Pancreas (tissue), 10 donors: ENCODE measurements around the gene HNRNPUL2. TPM values are rescaled to one million over a fixed set of nuclear protein-coding genes. Genes with fewer than 3 reads are reported as not detected.
A peak's percentile ranks its signal among the peaks of the same experiment; 100 is the strongest.

ENCODE experiments used
- ATAC-seq, 4 donors: fragments of 200-7000 bp; cut with Tn5 transposase; one replicate each; pipeline versions ENCODE4 v1.8.0 to v1.9.1; 2020; ENCODE audit warnings: mild to moderate bottlenecking in 4 of 4, moderate library complexity in 4 of 4
- DNase-seq, 6 donors: peaks; one replicate each; pipeline ENCODE4 v3.0.0-alpha.2; 2020
- FAIRE-seq: peaks from 2 replicates; lab custom pipeline; 2012; peaks lifted over from hg19 to GRCh38; lab: Jason Lieb, UNC
- H3K27ac ChIP-seq, 4 donors: fragments of 200-600 bp; sonication (generic); 1 replicate in 3 of 4; 2 replicates in 1 of 4; pipeline versions ENCODE4 v1.5.0 to v1.8.0; 2020
- H3K27me3 ChIP-seq, 4 donors: fragments of 200-600 bp; one replicate each; pipeline ENCODE4 v1.8.0; 2021
- H3K36me3 ChIP-seq, 3 donors: fragments of 200-600 bp; sonication (generic) in 1 of 3; one replicate each; pipeline versions ENCODE4 v1.5.0 to v1.8.0; 2020 to 2021
- H3K4me1 ChIP-seq, 3 donors: fragments of 200-600 bp; one replicate each; pipeline ENCODE4 v1.8.0; 2021
- H3K4me3 ChIP-seq, 4 donors: fragments of 200-600 bp; sonication (generic) in 2 of 4; one replicate each; pipeline versions ENCODE4 v1.5.0 to v1.8.0; 2020 to 2021
- H3K9me3 ChIP-seq, 4 donors: fragments of 200-600 bp; one replicate each; pipeline ENCODE4 v1.8.0; 2021
- WGBS, 2 donors: extraction: QIAGEN DNeasy Blood & Tissue Kit; methylation state at CpG; one replicate each; pipeline ENCODE4 v1.1.7; 2013; 5-methylcytosine and 5-hydroxymethylcytosine counted together
- intact Hi-C, 3 donors: fragments of 100-400 bp; cut with DNase I; formaldehyde crosslinking; loops; one replicate each; pipeline versions ENCODE4 v1.11.1 to v1.14.2; 2022
- polyA plus RNA-seq, 2 donors: library from polyadenylated mRNA; stranded (reverse); fragments of 200-250 nt; gene quantifications; one replicate each; pipeline ENCODE4 v1.2.3, GENCODE V29; 2013
- total RNA-seq, 6 donors: library from RNA; stranded (reverse); fragmentation: NEBNext Ultra II Directional in 4 of 6; extraction: Animal tissue kit (Norgen Biotek cat#: 25700) in 4 of 6; gene quantifications; one replicate each; pipeline versions ENCODE4 v1.2.1 to v1.2.4, GENCODE V29; 2021 to 2023
- TF ChIP-seq, protein P1 (sequence below), 4 donors: fragments of 200-600 bp; sonication (generic) in 3 of 4; IDR thresholded peaks; one replicate each; pipeline versions ENCODE4 v1.5.0 to v1.8.0; 2021; ENCODE audit warnings: antibody characterized with exemption in 4 of 4
- donor health status: healthy with polysubstance abuse.
- donor health status: DM: no; HTN: no; CAD: no; lungs with moderate emphysema.
- donor health status: DM: no; HTN: no; CAD: no.
- donor health status: control.
- donor health status: control.
- donor health status: Bipolar disorder and iron deficiency.
- donor health status: DM: yes; HTN: yes; CAD: no.
- donor health status: DM: no; HTN: no; CAD: no.
- donor health status: DM: no; HTN: no; CAD: no.
- donor health status: DM: yes; HTN: yes; CAD: no.

The HNRNPUL2 gene
- 10 to 100 TPM; 17.5 to 26.2 (median 18.0) TPM for total RNA-seq
- 10 to 100 TPM; 19.1 to 25.9 TPM for polyA plus RNA-seq

DNA sequence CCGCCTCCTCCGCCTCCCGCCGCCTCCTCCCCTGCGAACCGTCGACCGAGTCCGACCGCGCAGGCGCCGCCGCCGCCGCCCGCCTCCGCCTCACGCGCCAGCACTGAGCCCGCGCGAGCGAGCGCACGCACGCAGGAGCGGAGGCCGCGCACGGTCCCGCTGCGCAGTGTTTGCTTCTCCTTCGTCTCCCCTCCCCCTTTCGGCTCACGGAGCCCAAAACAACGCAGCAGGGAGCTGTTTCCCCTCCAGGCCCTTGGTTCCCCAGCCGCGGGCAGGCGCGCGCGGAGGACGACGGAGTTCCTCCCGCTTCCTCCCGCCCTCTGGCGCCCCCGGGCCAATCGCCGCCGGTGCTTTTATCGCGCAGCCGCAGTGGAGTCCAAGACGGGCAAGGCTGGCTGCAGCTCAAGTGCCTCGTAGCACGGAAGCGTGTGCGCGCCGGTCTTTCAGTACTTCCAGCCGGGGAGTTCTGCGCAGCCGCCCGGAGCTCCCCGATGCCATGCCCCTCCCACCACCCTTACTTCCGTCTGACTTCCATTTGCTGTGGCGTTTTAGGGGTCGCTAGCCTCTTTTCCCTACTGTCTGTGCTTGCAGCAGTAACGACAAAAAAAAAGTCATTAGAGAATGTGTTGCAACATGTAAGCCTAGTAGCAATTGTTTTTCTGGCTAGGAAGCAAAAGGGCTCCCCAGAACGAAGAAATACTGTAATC is at the start of gene HNRNPUL2:
Gene HNRNPUL2, minus strand, starts transcription at position 293 of the 707 bp plus-strand sequence. CDS start 301 bp downstream, outside the sequence.
- H3K4me1 ChIP-seq: peaks cover 9 to 27% (median 20%) of the 10 kb centered on the region in 3 donors
- peak; percentile 47 for FAIRE-seq
- H3K4me3 ChIP-seq: peak within 1 kb of the TSS; percentile 68 to 92 (median 88)
- WGBS, 2 donors: 0% methylated on average over 50 to 72 of the region's 72 CpGs
- peak; percentile 97 to 99 (median 98) for DNase-seq
- intact Hi-C loops: no loop called here
- H3K27me3 ChIP-seq: no peaks in the 10 kb centered on the region
- no peaks in the 10 kb centered on the region for H3K9me3 ChIP-seq
- peak within 1 kb of the TSS; percentile 88 to 93 (median 92) for H3K27ac ChIP-seq
- TF ChIP-seq, protein P1, sequence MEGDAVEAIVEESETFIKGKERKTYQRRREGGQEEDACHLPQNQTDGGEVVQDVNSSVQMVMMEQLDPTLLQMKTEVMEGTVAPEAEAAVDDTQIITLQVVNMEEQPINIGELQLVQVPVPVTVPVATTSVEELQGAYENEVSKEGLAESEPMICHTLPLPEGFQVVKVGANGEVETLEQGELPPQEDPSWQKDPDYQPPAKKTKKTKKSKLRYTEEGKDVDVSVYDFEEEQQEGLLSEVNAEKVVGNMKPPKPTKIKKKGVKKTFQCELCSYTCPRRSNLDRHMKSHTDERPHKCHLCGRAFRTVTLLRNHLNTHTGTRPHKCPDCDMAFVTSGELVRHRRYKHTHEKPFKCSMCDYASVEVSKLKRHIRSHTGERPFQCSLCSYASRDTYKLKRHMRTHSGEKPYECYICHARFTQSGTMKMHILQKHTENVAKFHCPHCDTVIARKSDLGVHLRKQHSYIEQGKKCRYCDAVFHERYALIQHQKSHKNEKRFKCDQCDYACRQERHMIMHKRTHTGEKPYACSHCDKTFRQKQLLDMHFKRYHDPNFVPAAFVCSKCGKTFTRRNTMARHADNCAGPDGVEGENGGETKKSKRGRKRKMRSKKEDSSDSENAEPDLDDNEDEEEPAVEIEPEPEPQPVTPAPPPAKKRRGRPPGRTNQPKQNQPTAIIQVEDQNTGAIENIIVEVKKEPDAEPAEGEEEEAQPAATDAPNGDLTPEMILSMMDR (IDR thresholded peaks at IDR 0.05): no peak
- peaks cover 1 to 17% (median 17%) of the 10 kb centered on the region in 3 donors for H3K36me3 ChIP-seq
- peak; percentile 86 to 93 (median 87) for ATAC-seq

DNA sequence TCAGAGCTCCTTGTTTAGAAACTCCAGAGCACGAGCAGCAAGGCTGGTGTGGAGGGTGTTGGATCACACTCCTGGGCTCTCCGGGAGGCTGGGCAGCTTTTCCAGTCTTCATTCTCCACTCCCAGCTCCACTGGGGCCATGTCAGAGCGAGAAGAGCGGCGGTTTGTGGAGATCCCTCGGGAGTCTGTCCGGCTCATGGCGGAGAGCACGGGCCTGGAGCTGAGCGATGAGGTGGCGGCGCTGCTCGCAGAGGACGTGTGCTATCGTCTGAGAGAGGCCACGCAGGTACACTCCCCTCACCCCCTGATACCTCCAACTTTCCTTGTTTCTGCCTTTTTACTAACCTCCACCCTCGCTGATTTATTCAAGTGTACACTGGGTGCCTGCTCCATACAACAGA is 48.4 kb upstream of the HNRNPUL2 start:
- Histone ChIP-seq H3K4me3 (no peak overlapping the region), H3K4me1 (peaks cover 0 to 6% (median under 1%) of the 10 kb centered on the region in 3 donors), H3K27me3 (no peaks in the 10 kb centered on the region), H3K36me3 (peaks cover 0 to 15% (median 12%) of the 10 kb centered on the region in 3 donors), H3K27ac (no peak overlapping the region), H3K9me3 (no peaks in the 10 kb centered on the region)
- intact Hi-C loops: no loop called here
- DNase-seq: no peak
- ATAC-seq: no peak
- FAIRE-seq: no peak
- TF ChIP-seq, protein P1 (IDR thresholded peaks at IDR 0.05): no peak
- 91 to 96% methylated on average over 17 of the region's 17 CpGs for WGBS, 2 donors

DNA sequence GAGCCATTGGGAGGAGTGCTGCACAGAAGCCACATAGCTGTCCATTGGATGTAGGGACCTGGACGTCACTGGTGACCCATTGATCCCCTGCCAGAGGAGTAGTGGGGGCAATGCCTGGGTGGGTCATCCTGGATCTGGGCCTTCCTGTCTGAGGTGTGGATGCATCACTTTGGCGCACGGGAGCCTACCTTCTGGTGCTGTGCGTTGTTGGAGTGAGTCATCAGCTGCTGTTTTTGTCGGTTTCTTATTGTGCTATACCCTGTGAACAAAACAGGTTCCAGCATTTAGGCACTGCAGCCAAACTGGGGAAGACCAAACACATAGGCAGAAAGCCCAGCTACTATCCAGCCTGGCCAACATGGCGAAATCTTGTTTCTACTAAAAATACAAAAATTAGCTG is 47.1 kb upstream of the HNRNPUL2 start:
- Histone ChIP-seq H3K9me3 (no peaks in the 10 kb centered on the region), H3K4me1 (peaks cover 6 to 9% (median 7%) of the 10 kb centered on the region in 3 donors), H3K36me3 (peaks cover 0 to 15% (median 12%) of the 10 kb centered on the region in 3 donors), H3K27me3 (no peaks in the 10 kb centered on the region), H3K4me3 (no peak overlapping the region), H3K27ac (no peak overlapping the region)
- DNase-seq: no peak
- 79 to 84% methylated on average over 6 of the region's 6 CpGs for WGBS, 2 donors
- intact Hi-C loops: no loop called here
- no peak for ATAC-seq
- TF ChIP-seq, protein P1 (IDR thresholded peaks at IDR 0.05): no peak
- FAIRE-seq: no peak

DNA sequence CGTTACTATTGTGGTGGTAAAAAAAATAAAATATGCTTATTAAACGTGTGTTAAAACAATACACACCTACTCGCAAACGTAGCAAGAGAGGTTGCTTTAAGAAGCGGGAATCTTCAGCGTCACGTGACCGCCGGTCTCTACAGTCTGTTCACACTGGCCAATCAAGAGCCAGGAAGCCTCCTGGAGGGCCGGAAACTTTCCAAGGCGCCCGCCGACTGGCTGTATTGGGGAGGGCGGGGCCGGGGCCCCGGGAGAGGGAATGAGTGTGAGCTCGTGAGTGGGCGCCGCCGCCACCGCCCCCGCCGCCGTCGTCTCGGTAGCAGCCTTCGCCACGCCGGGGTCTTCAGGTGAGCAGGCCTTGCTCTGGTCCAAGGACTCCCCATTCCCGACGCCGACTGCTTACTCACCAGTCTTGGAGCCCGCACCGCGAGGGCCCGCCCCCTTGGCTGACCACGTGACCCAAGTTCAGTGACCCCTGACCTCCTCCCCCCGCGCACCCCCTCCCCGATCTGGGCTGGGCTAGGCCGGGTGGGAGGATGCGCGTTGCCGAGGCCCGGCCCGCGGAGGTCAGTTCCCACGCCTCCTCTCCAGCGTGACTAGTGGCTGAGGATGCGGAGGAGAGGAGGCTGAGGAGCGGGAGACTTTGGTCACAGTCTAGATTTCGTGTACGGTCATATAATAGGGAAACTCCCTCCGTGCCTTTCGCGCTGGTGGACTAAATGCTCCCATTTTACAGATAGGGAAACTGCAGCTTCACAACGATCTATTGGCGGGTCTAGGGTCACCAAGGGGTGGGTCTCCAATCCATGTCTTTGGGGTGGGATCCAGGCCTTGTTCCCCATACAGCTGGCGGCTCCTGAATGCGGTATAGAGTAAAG is 44.1 kb upstream of the HNRNPUL2 start, which contains the start of gene TAF6L:
Gene TAF6L, plus strand, starts transcription at position 253 of the 878 bp plus-strand sequence. CDS start 4,388 bp downstream, outside the sequence.
- WGBS, 2 donors: 2% methylated on average over 42 to 60 of the region's 60 CpGs
- Histone ChIP-seq H3K4me1 (peaks cover 6 to 9% (median 7%) of the 10 kb centered on the region in 3 donors), H3K36me3 (peaks cover 0 to 10% (median 8%) of the 10 kb centered on the region in 3 donors), H3K4me3 (peak within 1 kb of the TSS; percentile 57 to 66 (median 62)), H3K27me3 (no peaks in the 10 kb centered on the region), H3K27ac (peak within 1 kb of the TSS; percentile 94 to 97 (median 97)), H3K9me3 (no peaks in the 10 kb centered on the region)
- intact Hi-C loops: no loop called here
- FAIRE-seq (no peak), DNase-seq (peak; percentile 95 to 99 (median 98)), ATAC-seq (peak; percentile 90 to 96 (median 92))
- TF ChIP-seq, protein P1 (IDR thresholded peaks at IDR 0.05): no peak
